Activated naive CD8-positive, alpha-beta T cell treated with anti-CD3 and anti-CD28 coated beads, Interleukin-2, amount 50 U/mL, for 16 hours (primary cell): Measurements from ENCODE around the gene TAGLN2.
A peak's percentile ranks its signal among the peaks of the same experiment; 100 is the strongest.

Experiments
- DNase-seq: peaks from one replicate; pipeline ENCODE4 v3.0.0-alpha.2; 2020; ENCODE audit warnings: low read depth, low spot score

Gene TAGLN2

DNA sequence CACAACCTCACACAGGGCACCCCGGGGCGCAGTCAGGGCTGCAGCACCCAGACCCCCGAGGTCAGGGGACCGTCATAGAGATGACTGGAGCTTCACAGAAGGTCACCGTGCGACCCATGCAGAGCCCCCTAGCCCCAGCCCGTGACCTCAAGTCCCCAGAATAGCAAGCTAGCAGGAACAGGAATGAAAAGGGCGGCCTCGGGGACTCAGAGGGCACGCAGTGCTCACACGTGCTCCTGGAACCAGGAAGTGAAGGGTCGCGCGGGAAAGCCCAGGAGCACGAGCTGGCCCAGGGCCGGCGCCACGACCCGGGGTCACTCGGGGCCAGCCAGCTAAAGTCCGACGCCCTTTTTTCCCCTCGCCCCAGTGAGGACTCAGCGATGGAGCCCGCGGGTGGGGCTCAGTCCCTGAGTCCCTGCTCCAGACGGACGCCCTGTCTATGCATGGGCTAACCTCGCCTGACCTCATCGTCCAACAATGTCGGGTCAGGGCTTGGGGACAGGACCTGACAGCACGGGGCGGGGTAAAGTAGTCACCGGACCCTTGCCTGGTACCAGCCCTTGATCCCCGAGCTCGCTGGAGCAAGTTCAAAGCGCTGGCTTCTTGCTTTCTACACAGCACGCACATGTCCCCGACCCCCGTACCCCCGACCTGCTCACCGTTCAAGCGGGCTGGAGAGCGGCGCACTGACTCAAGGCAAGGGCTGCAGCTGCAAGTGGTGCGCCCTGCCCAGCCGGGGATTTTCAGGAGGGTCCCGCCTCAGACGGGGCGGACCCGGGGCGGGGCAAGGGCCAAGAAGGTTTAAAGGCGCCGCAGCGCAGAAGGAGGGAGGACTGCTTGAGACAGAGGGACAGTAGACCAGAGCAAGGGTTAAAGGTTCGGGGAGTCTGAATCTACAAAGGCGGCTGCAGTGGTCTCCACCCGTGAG is at the start of gene TAGLN2:
TSS of gene TAGLN2 (minus strand) at position 717 of the 928 bp plus-strand sequence. CDS start 4,998 bp downstream, outside the sequence.
- DNase-seq: peak; percentile 83

- DNase-seq: no peak
These were observed 49.2 kb upstream of the TAGLN2 start for GRCh38 chr1:159974350-159974965.

DNA sequence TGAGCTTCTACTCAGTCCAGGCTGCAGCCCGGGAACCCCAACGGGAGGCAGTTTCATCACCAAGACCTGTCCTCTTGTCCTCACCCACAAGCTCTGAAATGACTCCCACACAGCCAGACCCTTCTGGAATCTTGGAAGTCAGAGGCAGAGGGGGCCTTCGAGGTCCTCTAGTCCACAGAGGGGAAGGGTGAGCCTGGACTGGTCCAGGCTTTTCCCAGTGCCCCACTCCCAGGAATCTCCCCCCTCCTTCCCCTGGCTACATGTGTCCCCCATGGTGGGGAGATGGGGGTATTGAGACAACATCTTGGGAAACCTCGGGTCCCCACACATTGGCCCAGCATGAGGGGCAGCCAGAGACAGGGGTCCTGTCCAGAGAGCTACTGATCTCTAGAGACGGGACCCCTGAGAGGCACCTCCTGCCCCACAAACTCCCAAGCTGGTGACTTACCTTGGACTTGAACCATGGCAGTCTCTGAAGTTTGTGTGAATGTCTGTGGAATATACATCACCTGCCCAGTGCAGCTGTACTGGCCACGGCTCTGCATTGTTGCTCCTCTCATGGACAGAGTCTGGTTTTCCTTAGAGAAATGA is 48.1 kb upstream of the TAGLN2 start:
- no peak for DNase-seq

DNA sequence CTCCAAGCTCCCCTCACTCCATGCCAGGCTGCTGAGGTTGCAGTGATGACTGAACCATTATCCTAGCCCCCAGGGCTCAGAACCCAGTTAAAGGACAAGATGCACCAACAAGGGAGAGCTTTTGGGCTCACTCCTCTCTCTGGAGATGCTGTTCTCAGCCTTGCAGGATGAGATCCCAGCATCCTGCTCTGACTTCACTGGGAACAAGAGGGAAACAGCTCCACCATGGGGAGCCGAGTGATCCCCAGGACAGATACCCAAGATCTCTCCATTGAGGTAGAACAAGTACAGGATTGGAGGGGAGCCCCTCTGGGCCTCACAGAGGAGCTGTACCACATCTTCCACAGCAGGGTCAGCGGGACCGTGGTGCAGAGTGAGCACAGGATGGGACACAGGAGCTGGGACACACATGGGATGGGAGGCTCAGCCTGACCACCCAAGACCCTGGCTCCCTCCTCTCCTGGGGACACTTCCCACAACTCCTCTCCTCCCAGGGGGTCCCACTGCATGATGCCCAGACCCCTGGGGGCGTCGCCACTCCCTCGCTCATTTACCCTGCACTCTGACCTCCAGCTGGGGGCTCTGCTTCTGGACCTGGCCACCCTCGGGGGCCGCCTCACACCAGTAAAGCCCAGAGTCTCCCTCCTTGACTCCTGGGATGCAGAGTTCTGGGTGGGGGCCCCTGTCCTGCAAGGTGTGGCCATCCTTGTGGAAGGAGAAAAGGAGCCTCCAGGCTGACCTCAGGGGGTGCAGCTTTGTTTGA is 47.3 kb upstream of the TAGLN2 start:
- no peak for DNase-seq

- no peak for DNase-seq
These were observed 45.6 kb upstream of the TAGLN2 start for GRCh38 chr1:159970932-159971342.

DNA sequence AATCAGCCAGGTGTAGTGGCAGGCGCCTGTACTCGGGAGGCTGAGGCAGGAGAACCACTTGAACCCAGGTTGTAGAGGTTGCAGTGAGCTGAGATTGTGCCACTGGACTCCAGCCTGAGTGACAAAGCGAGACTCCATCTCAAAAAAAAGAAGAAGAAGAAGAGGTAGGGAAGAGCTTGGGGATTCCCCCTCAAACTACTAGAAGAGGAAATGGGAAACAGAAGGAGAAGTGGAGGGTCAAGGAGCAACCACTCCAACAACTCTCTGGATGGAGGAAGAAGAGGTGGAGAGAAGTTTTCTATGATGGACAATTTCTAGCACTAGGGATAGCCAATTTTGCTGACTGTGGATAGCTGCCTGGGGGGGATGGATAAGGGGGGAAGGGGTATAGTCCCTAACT is 43.6 kb upstream of the TAGLN2 start:
- no peak for DNase-seq

DNA sequence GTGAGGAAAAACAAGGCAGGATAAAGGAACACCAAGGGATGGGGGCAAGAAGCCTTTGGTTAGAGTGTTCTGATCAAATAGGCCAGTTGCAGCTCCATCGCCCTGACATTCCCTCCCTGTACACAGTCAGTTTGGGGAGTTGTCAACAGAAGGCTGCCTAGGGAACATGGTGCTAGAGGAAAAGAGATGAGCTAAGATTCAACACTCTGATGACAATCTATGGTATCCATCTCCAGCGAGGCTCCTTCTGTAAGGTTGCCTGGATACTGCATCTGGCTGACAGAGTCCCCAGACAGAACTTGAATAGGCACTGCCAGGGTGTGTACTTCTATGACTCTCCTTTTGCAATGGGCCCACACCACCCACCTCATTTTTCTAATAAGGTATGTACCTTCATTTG is 40.0 kb upstream of the TAGLN2 start:
- no peak for DNase-seq

DNA sequence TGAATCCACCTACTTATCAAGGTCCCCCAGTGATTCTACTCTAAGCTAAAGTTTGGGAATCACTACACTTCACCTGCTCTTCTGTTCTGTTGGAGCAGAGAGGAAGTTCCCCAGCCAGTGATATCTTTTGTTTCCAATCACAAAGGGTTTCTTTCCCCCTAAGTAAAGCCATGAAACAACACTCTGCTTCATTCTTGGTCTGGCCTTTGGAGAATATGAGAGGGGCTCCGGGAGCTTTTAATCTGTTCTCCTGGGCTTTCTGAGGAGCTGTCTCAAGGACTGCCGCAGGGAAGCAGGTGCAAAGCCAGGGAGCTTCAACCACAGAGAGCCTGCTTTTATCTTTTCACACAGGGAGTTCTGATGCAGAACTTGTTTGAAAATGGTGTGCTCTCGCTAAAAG is 38.8 kb upstream of the TAGLN2 start:
- DNase-seq: no peak

GRCh38 chr1:159962176-159962575 is 36.9 kb upstream of the TAGLN2 start:
- no peak for DNase-seq

DNA sequence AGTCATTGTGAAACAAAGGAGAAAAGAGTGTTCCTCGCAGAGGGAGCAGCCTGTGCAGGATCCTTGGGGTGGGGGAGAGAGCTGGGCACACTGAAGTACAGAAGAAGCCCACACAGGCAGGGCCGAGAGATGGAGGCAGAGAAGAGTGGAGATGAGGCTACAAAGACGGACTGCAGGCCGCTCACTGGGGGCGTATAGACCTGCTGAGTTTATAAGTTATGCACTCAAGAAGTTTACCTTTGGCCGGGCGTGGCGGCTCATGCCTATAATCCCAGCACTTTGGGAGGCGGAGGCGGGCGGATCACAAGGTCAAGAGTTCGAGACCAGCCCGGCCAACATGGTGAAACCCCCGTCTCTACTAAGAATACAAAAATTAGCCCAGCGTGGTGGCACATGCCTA is 36.3 kb upstream of the TAGLN2 start:
- no peak for DNase-seq

- no peak for DNase-seq
These were observed 35.5 kb upstream of the TAGLN2 start for GRCh38 chr1:159960721-159961381.

DNA sequence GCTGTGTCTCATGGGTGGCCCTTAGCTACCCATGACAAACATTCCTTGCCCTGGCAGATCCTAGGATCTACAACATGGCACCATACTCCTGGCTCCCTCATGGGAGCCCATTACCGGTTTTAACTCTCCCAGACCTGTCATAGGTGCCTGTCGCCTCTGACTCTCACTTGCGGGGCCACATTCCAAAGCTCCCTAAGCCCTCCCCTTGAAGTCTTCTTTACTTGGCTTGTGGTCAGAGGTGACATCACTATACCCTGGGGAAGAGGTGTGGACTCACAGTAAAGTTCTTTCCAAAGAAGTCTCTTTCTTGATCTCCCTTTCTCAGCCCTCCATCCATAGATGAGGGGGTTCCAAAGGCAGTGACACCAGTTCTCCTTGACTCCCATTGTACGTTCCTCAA is 34.1 kb upstream of the TAGLN2 start:
- DNase-seq: no peak

DNA sequence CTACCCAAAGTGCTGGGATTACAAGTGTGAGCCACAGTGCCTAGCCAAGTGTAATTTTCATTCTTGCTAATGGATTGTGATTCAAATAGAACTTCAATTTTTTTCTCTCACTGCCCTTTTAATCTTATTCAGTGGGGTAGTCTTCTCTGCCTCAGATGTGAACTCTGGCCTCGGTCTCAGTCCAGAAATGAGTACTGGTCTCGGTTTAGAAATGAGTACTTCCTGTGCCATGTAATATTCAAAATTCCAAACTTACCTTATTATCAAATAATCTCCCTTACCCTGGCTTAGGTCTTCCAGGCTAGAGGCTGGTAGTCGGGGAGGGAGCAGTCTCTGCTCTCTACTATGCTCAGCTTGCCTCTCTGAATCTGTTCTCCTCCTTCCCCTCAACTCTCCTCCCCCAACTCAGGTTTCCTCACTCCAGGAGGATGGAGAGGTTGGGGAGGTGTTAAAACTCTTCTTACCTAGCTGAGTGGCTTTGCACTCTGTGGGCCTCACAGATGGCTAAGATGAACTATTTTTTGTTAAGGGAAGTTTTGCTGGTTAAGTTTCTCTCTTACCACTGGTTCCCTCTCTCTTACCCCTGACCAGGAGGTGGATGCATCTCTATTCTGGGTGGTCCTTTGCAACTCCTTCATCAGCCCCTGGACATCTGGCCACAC is 33.5 kb upstream of the TAGLN2 start:
- no peak for DNase-seq

DNA sequence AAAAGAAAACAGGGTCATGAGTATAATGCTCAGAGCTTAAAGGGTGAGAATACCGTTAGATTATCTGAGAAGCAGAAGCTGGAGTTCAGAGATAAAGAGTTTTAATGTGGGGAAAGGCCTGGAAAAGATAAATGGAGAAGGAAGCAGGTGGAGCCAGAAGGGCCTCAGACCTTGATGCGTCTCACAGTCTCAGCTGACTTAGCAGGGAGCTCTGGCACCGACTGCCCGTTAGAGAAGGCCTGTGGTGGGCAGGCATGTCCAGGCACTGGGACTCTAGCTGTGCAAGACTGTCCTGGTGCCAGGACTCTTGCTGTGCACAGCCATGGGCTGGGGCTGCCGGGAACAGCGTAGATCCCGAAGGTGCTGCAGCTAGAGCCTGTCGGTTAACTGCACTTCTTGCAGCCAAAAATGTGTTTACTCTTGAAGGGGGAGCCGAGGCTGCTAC is 32.5 kb upstream of the TAGLN2 start:
- no peak for DNase-seq

DNA sequence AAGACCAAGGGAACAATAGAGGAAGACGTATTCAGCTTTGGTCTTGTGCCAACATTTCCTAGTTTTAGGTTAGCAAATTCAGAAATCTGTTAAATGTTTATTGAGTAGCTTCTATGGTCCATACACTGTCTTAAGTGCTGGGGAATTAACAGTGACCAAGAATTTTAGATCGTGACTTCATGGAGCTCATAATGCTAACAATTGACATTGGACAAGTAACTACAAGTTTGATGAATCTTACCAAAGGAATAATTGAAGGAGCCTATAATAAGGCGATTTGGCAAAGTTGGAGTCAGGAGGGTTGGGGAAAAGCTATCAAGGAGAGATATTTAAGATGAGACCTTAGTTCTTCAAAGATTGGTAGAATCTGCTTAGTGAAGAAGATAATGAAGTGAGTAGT is 30.1 kb upstream of the TAGLN2 start:
- no peak for DNase-seq

DNA sequence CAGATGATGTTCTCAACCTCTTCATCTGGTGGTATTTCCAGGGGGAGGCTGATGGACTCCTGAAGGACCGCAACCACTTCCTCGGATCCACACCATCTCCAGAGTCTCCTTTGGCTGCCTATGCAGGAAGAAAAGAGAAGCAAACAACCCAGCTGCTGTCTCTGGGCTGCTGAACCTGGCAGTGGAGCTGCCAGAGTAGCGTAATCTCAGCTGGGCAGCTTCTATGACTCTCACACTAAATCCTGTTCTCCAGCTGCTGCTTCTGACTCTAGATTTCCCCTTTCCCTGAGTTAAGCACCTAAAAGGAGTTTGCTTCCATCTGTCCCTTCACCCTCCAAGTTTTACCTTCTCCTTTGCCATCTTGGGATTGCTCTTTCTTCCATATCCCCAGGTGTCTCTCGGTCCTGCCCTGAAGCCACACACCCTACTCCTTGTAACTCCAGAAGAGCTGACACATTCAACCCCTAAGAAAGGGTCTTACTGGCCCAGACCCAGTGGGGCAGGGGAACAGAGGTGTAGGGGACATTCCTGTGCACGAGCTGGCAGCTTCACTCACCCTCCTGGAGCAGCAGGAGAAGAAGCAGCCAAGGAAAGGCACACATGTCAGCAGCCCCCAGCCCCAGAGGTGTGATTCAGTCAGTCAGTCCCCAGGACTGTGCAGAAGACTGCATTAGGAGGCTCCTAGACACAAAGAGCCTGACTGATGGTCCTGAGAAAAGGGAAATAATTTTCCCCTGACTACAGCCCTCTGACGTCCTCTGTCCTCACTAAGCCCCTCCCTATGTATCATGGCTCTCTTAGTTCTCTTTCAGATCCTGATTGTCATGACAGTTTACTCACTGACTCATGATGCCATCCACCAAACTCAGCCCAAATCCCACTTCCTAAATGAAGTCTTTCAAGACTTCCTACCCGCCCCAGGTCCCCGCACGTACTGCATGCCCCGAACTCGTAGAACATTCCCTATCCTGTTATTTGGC is 28.5 kb upstream of the TAGLN2 start, which contains the start of gene SLAMF9:
TSS of gene SLAMF9 (minus strand) at position 702 of the 980 bp plus-strand sequence. CDS start at position 602, 100 bp downstream.
- DNase-seq: no peak

DNA sequence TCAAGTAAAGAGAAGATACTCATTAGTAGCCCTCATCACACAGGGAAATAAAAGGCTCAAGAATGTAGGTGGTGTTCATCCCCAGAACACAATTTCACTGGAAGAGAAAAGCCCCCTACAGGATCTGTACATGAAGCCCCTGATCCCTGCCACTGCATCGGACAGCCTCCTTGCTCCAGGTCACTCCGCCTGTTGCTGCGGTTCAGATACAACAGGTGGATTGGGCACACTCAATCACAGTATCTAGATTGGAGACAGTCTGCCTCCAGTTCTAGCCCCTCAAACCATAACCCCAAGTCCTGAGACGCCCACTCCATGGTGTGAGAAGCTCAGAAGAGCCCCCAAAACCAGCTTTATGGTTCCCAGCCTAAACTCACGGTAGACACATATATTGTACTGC is 27.6 kb upstream of the TAGLN2 start:
- no peak for DNase-seq

DNA sequence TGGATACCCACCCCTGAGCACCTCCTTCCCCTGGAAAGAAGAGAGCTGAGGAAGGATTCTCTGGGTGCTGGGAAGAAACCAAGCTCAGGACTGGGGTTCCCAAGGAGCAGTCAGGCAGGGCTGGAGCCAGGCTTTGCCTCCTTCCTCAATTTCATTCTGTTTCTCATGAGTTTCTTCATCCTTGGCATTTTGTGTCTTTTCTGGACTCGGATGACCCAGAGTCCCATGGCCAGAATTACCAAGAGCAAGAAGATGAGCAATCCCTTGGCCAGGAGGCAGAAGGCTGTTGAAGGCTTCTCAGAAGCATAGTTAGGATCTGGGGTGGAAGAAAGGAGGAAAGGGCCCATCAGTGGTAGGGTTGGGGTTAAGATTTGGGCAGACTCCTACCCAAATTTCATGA is 26.2 kb upstream of the TAGLN2 start:
- no peak for DNase-seq

DNA sequence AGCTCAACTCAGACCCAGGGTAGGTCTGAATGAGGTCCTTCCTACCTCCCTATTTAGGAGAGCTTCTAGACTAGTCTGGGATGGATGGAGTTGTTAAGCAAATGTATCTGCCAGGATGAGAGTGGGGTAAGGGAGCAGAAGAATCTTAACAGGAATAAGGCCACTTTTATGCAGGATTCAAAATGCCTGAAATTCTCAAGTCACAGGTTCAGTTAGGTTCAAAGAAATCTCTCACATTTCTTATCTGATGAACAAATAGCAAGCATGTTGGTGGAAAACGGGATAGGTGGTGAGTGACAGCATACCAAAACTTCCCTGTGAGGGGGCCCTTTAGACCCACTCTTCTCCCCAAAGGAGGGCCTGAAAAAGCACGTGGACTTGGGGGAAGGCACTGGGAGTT is 25.7 kb upstream of the TAGLN2 start:
- DNase-seq: no peak
